Mammary epithelial cell (primary cell): Measurements from ENCODE around the gene PHOSPHO2.

Source experiments
- CTCF ChIP-seq, 2 donors: IDR thresholded peaks in 1 of 2; conservative IDR thresholded peaks in 1 of 2; 2 replicates each; pipeline ENCODE4 v1.5.1; 2011 to 2012; ENCODE audit warnings: inconsistent platforms in 2 of 2, low read length in 2 of 2, mild to moderate bottlenecking in 2 of 2, control low read depth in 1 of 2, low read depth in 1 of 2; ENCODE audit not compliant: insufficient read depth in 1 of 2; ENCODE audit errors: extremely low read depth in 1 of 2
- EZH2 ChIP-seq: IDR thresholded peaks from 2 replicates; pipeline ENCODE4 v1.6.1; 2012; ENCODE audit warnings: low read length, inconsistent platforms, borderline replicate concordance

- peak in 1 of 2 donors; percentile 9 for TF ChIP-seq CTCF (conservative IDR thresholded peaks at IDR 0.05 in 1 of 2, IDR thresholded peaks at IDR 0.05 in 1 of 2; ENCODE audit: extremely low read depth in 1 of 2, insufficient read depth in 1 of 2, low read depth in 1 of 2, low read length in 2 of 2)
- no peak for TF ChIP-seq EZH2
These were observed 17.9 kb upstream of the PHOSPHO2 start for GRCh38 chr2:169676357-169676756.
